IPS DF 4.7 (cell line): ENCODE measurements around the gene APBA1.

Experiments
- DNase-seq: peaks from one replicate; pipeline ENCODE4 v3.0.0-alpha.2; 2013; ENCODE audit warnings: low spot score; ENCODE audit errors: extremely low read depth

APBA1 gene

DNA sequence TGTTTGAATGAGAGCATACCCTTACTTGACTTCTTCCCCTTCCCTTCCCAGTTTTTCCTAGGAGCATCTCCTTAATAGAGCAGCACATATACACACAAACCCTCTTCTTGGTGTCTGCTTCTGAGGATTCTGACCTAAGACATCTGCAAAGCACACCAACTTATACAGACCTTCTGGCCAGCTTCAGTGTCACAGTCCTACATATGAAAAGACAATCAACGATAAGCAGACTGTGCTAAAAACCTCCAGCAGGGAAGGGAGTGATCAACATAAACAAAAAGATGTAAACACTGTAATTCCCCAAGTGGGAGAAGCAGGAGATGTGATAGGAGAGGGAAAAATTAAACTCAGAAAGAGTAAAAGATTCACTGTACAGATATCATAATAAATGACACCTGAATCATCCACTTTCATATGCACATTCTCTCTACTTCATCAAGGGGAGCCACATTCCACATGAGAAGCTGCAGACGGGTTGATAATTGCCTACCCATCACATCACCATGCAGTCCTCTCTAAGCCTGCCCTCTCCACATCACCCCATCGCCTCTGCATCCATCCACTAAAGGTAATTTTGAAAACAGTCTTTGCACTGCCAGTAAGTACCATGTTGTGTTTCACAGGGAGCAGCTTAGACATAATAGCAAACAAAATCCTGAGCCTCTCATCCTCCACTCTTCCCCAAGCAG, 13.0 kb downstream of the APBA1 start:
- DNase-seq = no peak

DNA sequence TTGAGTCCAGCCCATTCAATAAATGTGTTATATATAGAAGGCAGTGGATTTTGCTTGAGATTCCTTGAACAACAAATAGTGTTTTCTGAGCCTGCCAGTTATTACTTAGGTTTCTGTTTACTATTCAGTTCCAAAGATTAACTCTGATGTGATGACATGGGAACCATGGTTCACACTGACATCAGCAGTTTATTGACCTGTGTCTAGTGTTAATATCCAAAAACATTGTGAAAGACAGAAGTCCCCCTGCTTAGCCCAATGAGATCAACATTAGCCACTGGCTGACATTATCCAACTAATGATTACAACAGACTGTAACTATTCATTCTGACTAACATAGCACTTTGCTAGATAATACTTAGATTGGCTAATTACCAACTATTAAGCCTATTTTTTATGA, 14.9 kb downstream of the APBA1 start:
- no peak for DNase-seq

DNA sequence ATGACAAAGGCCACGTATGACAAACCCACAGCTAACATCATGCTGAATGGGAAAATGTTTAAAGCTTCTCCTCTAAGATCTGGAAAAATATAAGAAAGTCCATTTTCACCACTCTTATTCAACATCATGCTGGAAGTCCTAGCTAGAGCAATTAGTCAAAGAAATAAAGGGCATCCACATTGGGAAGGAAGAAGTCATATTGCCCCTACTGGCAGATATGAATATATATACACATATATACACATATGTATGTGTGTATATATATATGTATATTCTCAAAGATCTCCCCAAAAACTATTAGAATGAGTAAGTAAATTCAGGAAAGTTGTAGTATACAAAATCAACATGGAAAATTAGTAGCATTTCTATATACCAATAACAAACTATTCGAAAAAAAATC, 17.1 kb downstream of the APBA1 start:
- no peak for DNase-seq

DNA sequence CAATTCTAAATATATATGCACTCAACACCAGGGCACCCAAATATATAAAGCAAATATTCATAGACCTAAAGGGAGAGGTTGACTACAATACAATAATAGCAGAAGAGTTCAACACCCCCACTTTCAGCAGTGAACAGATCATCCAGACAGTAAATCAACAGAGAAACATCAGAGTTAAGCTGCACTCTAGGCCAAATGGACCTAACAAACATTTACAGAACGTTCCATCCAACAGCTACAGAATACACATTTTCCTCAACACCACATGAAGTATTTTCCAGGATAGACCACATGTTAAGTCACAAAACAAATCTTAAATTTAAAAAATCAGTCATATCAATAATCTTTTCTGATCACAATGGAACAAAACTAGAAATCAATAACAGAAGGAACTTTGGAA, 18.9 kb downstream of the APBA1 start:
- DNase-seq = no peak

DNA sequence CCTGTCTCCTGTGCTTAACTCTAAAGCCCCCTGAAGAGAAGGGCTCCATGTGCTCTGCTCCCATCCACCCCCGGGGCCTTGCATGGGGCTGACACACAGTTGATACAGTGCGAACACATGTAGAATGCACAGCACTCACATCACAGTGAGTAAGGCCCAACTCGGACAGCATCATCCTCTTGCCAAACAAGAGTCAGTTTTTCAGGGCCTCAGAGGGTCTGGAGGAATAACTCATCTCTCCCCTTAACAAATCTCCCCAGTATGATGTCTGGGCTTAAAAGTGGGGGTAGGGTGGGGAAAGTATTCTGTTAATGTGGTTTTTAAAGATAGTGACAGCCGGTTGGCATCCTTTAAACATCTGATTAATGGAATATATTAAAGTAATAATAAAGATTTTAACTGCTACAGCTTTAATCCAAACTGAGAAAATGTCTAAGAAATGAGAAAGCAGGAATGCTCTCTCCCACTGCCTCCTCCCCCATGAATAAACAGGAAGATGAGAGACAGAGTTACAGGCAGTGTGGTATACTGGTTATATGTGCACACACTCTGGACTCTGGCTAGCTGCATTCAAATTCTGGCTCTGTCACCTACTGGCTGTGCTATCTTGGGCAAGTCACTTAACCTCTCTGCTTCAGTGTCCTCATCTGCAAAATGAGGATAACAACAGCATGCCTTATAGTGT, 22.5 kb downstream of the APBA1 start:
- DNase-seq = no peak

DNA sequence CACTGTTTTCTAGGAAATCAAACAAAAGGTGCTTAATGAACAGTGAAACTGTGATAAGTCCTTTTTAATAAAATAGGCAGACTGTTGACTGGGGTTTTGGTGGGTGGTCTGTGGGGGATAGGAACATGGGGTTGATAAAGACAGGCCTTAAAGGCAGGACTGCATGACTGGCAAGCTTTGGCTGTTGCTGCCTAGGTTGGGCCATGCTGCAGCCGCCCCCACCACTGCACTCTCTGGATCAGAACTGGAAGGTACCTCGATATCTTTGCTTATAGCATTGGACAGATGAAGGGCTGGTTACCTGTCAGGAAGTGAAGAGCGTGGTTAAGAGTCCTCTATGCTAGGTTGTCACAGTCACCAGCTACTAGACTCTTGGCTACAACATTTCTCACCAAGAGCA, 24.4 kb downstream of the APBA1 start:
- DNase-seq = no peak

DNA sequence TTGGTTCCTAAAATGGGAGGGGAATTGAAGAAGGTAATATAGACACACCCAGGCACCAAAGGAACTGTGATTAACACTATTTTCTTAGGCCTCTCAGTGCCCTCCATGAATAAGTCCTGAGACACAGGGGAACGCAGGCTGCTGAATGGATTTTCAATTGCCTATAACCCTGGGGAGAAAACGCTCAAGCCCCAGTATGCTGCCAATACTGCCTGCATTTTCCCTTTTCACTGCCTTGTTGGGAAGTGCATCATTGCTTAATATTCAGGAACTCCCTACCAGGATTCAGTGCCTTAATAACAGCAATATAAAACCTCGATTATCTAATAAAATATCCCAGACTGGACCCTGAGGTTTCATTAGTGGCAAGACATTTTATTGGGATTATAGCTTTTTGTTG, 25.4 kb downstream of the APBA1 start:
- no peak for DNase-seq

DNA sequence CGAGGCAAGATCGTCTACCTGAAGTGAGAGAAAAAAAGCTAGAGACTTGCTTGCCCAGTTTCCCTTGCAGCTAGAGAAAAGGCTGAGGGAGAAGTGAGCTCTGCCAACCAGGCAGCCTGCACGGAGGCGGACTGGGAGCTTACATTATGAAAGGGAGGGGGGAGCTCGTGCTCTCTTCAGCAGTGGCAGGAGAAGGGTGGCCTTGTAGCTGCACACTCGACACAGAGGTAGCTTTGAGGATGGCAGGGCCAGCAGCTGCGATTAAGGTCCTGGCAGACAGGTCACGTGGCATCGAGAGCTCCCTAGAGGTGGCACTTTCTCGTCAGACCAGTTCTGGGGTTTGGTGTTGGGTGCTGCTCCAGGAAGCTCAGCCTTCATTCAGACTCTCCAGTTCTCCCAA, 26.7 kb downstream of the APBA1 start:
- no peak for DNase-seq

DNA sequence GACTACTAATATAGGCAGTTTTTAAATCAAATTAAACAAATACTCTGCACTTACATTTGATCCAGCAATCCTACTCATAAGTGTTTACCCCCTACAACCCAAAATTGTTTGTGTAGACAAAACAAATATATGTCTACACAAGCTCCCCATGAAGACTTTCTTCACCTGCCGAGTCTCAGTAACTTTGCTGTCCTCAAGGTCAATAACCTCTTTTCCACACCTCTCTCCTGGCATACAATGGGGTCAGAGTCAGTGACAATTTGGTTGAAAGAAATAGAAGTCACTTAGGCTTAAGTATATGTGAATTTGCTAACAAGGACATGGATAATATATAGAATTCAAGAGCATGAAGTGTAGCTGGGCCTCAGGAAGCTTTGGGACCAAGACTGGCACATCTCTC, 29.1 kb downstream of the APBA1 start:
- no peak for DNase-seq

DNA sequence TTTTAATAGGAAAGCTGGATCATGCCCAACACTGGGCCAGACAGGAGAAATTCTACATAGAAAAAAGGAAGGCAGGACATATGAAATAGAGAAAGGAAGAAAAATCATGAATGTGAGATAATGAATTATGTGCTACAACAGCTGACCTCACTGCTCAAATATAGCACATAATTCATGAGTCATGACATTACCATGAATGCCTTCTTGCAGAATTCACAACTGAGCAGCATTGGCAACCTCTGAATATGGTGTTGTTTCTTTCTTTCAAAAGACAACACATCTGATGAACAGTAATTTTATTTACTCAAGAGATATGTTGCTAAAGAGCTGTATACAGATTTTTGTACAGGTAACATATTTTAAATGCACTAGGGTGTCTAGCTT, 34.4 kb downstream of the APBA1 start:
- DNase-seq = no peak

DNA sequence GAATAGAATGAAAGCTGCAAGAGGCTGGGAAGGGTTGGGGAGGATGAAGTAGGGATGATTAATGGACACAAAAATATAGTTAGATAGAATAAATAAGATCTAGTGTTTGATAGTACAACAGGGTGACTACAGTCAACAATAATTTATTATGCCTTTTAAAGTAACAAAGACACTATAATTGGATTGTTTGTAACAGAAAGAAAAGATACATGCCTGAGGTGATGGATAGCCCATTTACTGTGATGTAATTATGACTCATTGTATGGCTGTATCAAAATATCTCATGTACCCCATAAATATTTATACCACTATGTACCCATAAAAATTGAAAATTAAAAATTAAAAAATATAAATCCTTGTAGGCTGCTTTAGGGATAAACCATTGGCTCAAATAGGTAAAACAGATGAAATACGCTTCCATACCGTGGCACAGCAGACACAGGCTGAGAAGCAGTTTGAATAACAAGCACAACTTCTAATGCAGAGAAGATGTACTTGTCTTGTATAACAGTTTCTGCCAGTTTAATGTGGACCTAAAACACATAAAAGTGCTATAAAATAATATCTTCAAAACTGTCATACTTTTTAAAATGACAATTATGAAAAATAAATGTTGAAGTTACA, 34.9 kb downstream of the APBA1 start:
- no peak for DNase-seq

DNA sequence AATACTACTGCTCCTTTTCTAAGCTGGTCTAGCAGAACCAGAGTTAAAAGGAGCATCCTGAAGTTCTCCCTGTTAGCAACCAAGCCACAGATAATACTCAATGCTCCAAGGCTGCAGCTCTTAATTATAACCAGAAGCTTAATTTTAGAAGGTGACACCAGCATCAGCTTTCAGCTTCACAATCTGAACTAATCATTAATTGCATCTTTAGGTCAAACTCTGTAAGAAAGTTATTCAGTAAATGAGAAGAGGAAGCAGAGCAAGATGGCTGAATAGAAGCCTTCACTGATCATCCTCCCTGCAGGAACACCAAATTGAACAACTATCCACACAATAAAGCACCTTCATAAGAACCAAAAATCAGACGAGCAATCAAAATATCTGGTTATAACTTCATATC, 38.5 kb downstream of the APBA1 start:
- no peak for DNase-seq

DNA sequence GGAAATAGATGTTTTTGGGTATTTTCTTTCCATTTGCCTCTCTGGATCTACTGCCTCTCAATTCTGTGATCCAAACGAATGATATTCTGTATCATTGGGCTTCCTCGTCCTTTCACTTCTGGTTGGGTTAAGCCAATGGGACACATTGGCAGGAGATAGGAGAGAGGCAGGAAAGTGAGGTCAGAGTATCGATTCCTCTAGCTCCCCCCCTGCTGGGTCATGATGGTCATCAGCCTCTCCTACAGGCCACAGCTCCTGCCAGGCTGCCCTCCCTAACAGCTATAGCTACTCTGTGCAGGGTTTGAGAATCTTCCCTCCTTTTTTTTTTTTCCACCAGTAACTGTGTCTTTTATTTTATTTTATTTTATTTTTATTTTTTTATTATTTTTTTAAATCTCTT, 39.4 kb downstream of the APBA1 start:
- DNase-seq = no peak

DNA sequence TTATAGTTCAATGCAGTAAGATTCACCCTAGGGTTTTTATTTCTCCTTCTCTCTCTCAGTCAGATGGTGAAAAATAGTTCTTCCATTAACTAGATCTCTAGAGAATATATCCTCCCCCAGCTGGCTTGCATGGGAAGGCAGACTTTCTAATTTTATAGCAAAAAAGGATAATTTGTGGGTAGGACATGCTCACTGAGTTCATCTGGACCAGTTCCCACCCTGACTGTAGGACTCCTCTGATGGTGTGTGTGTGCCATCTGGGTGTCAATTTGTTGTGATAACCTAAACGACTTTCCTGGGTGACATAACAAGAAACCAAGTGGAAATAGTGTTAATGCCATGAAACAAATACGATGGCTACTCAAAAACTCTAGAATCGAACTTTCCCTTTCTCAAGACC, 44.9 kb downstream of the APBA1 start:
- no peak for DNase-seq

DNA sequence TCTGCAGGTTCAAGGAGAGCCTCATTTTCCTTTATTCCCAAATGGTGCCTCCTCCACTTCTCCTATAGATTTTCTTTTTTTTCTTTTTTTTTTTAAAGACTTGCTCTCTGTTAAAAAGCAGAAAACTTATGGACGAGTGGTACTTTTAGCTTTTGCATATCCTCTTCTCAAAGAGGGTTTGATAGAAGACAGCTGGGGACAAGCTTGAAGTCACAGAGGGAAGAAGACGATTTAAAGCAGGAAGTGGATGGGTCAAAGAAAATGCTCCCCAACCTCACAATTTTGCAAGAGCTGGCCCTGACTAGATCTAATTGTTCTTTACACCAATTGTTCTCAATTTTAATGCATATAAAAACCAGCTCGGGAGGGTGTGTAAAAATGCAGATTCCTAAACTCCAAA, 48.9 kb downstream of the APBA1 start:
- no peak for DNase-seq

DNA sequence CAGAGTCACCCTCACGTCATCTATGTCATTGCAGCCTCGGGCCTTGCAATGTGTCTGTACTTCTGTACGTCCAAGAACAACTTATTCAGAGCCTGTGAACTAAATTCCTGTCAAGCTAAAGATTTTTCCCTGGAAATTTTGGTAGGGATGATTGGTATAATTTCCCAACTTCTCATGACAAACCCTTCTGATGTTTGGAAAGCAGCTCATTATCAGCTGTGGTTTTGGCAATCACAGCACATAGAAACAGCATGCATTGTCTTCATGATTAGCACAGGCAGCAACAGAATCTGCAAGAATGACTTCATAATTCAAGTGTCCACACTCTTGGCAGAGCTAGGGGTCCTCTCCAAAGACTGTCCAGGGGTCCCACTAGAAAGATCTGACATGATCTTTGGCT, 49.5 kb downstream of the APBA1 start:
- no peak for DNase-seq

DNA sequence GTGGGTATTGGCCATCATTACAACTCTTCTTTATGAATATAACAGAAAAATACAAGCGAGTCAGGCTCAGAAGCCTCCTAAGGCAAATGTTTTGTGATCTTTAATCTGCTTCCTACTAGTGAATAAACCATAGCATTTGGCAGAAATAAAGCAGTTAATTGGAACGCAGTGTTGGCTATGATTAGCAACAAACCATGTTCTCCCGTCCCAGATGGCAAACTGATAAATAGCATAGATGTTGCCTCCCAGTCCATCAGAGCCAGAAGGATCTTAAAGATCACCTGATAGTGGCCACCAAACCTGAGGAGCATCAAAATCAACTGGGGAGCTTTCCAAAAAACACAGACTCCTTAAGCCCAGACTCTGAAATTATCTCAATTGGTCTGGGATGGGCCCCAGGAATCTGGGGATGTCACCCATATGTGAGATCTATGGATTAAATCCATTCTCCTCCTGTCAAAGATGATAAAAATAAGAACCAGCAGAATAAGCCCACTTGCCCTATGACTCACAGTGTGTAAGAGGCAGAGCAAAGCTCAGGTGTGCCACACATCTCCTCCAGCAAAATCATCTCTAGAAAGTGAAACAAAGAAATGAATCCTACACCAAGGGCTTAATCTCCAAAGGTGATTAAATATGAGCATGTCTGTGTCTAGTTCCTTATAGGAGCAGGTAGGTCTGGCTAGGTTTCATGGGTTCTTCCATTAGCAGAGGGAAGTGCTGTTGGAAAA, 50.3 kb downstream of the APBA1 start:
- DNase-seq = no peak

DNA sequence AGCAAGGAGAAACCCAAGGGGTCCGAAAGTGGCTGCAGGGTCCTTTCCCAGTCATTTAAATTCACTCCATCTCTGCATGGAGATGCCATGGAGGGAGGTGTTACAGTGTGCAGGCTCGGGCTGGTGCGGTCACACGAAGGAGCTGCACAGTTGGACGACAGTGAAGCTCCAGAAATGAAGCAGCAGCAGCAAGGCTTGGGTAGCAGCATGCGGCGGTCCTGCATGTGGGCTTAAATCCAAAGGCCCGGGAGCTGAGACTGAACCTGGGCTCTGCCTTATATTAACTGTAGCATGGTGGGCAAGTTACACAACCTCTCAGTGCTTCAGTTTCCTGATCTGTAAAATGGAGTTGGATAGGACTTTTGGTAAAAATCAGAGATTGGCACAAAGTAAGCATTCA, 51.4 kb downstream of the APBA1 start:
- DNase-seq = no peak

DNA sequence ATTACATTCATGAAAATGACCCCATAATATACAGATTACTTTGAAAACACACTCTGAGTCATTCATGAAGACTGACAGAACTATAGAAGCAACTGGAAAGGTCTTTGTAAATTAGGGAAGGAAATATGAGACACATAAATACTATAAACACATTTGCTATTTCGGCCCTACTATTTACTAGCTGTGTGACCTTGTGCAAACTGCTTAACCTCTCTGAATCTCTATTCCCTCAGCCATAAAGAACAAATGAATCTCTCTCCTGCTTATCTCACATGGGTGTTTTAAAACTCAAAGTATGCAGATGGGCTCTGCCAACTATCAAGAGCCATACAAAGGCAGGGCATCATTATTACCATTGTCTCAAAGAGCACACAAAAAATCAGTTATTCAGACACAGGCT, 52.9 kb downstream of the APBA1 start:
- DNase-seq = no peak

DNA sequence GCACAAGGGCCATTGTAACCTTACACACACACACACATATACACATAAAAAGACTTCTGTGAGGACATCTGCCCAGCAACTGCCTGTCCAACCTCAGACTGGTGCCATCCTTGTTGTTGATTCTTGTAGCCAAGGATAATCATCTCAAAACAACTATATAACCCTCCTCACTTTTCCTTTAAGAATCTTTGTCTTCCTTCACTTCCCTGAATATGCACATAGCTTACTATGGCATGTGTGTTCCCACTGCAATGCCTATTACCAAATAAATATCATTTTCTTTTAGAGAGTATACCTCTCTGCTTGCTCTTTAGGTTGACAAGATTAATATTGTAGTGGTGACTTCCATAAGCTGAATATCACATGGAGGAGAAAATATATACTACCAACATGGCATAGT, 55.2 kb downstream of the APBA1 start:
- no peak for DNase-seq

DNA sequence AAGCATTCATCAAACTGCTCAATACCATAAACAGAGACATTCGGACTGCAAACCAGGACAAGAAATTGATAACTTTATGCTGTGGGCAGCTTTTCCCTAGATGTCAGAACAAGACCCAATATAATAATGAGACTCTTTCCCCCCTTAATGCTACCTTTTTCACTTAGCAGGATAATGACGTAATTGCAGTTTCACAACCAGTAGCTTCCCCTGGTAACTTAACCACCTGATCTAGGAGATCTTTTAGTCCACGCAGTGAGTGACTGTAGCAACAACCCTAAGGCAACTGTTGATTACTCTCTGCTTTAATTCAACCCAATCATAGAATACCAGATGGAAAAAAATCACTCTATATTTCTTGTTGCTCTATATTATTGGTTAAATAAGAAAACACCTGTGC, 56.3 kb downstream of the APBA1 start:
- no peak for DNase-seq

DNA sequence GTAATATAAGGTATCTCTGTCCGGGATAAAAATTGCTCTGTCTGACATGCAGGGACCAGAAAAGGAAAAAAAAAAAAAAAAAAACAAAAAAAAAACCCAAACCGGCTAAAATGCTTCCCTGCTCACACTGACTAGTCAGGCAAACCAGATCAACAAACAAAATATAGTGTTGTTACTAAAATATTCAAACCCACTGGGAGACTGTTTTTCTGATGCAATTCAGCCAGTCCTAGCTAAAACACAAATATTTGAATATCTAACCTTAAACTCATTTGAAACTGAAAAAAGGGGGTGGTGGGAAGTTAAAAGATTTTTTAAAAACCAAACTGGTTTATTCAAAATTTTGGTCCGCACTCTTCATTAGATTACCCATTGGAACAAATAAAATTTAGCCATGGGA, 61.0 kb downstream of the APBA1 start:
- DNase-seq = no peak
